HG03060 (cell line): ENCODE measurements around the gene GUK1.

Experiments used
- ATAC-seq: cut with Tn5 transposase; IDR thresholded peaks from one replicate; pipeline ENCODE4 v1.9.1; 2021; ENCODE audit warnings: low read depth, moderate number of reproducible peaks; ENCODE audit not compliant: unreplicated experiment

Gene GUK1

GRCh38 chr1:228123505-228123904, 16.6 kb upstream of the GUK1 start:
- ATAC-seq: no peak

- ATAC-seq: no peak
These were observed 14.9 kb upstream of the GUK1 start for GRCh38 chr1:228125185-228125584.

- ATAC-seq: no peak
These were observed 8.3 kb upstream of the GUK1 start for GRCh38 chr1:228131766-228132165.

GRCh38 chr1:228134591-228134990, 5.5 kb upstream of the GUK1 start:
- ATAC-seq: no peak

GRCh38 chr1:228136901-228137300, 3.2 kb upstream of the GUK1 start:
- ATAC-seq: no peak

GRCh38 chr1:228139406-228139930, 611 bp upstream of the GUK1 start:
- no peak for ATAC-seq

GRCh38 chr1:228140724-228141225, 696 bp downstream of the GUK1 start:
- no peak for ATAC-seq

GRCh38 chr1:228141226-228142044, 1.4 kb downstream of the GUK1 start:
- no peak for ATAC-seq

- no peak for ATAC-seq
These were observed 2.1 kb downstream of the GUK1 start for GRCh38 chr1:228142155-228142691.

GRCh38 chr1:228142701-228143136, 2.6 kb downstream of the GUK1 start:
- ATAC-seq: no peak

- no peak for ATAC-seq
These were observed 3.6 kb downstream of the GUK1 start for GRCh38 chr1:228143480-228144192.

- ATAC-seq: no peak
These were observed 4.3 kb downstream of the GUK1 start for GRCh38 chr1:228144193-228144992.

GRCh38 chr1:228144993-228145343, 4.9 kb downstream of the GUK1 start:
- no peak for ATAC-seq

- ATAC-seq: no peak
These were observed 5.7 kb downstream of the GUK1 start for GRCh38 chr1:228145463-228146416.

- ATAC-seq: no peak
These were observed 6.5 kb downstream of the GUK1 start for GRCh38 chr1:228146417-228147150.

GRCh38 chr1:228147151-228147693, 7.1 kb downstream of the GUK1 start:
- no peak for ATAC-seq

GRCh38 chr1:228147768-228148167, 7.7 kb downstream of the GUK1 start:
- ATAC-seq: no peak

GRCh38 chr1:228148196-228148861, 8.2 kb downstream of the GUK1 start:
- ATAC-seq: no peak
